IMR-90 (cell line): ENCODE measurements around the gene ADD1. TPM values are rescaled to one million over a fixed set of nuclear protein-coding genes. Genes with fewer than 3 reads are reported as not detected.

Source experiments
- ATAC-seq: fragments of 200-7000 bp; cut with Tn5 transposase; 2 replicates; pipeline ENCODE4 v1.9.1; 2020; ENCODE audit warnings: low read depth, mild to moderate bottlenecking, moderate library complexity
- BruUV-seq: library from RNA; stranded (reverse); fragments of 400-500 nt; replicated peaks from 2 replicates; lab custom pipeline; 2021; lab: Mats Ljungman, UMichigan
- CTCF ChIA-PET: fragments of 300-600 bp; formaldehyde crosslinking; extraction: SDS; loops from one replicate; lab custom pipeline; 2021; ENCODE audit warnings: antibody characterized with exemption; lab: Yijun Ruan, JAX
- POLR2A ChIA-PET: fragments of 300-600 bp; sonication (Branson Sonifier 250); formaldehyde crosslinking; loops from one replicate; lab custom pipeline; 2022; ENCODE audit warnings: antibody characterized with exemption; ENCODE audit not compliant: unreplicated experiment; lab: Charles Lee
- DNase-seq: peaks from one replicate; pipeline ENCODE4 v3.0.0; 2013
- H2AFZ ChIP-seq: replicated peaks from 2 replicates; pipeline ENCODE3; 2013; ENCODE audit warnings: low read length, mild to moderate bottlenecking; ENCODE audit not compliant: poor library complexity
- H2AK5ac ChIP-seq: 2 replicates; pipeline ENCODE4 v1.6.1; 2013; ENCODE audit warnings: low read depth, low read length, inconsistent platforms
- H2AK9ac ChIP-seq: replicated peaks from 2 replicates; pipeline ENCODE3; 2013; ENCODE audit warnings: mild to moderate bottlenecking, low read depth, low read length, moderate library complexity; ENCODE audit not compliant: poor library complexity
- H2BK120ac ChIP-seq: 2 replicates; pipeline ENCODE4 v1.6.1; 2013; ENCODE audit warnings: low read depth, low read length, inconsistent platforms
- H2BK15ac ChIP-seq: 3 replicates; pipeline ENCODE4 v1.6.1; 2013; ENCODE audit warnings: low read depth, low read length, inconsistent platforms
- H2BK20ac ChIP-seq: 2 replicates; pipeline ENCODE4 v1.6.1; 2013; ENCODE audit warnings: low read depth, mild to moderate bottlenecking, inconsistent platforms, low read length, moderate library complexity
- H2BK5ac ChIP-seq: 2 replicates; pipeline ENCODE4 v1.6.1; 2013; ENCODE audit warnings: mild to moderate bottlenecking, low read depth, low read length, inconsistent platforms; ENCODE audit not compliant: poor library complexity, severe bottlenecking
- H3K14ac ChIP-seq: replicated peaks from 2 replicates; pipeline ENCODE4 v1.6.1; 2013; ENCODE audit warnings: low read depth, low read length, inconsistent platforms
- H3K18ac ChIP-seq: 2 replicates; pipeline ENCODE4 v1.6.1; 2013; ENCODE audit warnings: low read depth, low read length, control low read depth
- H3K23ac ChIP-seq: 2 replicates; pipeline ENCODE4 v1.6.1; 2013; ENCODE audit warnings: low read depth, low read length, inconsistent platforms
- H3K27ac ChIP-seq: 2 replicates; pipeline ENCODE4 v1.5.1; 2013; ENCODE audit warnings: mild to moderate bottlenecking, control low read depth, low read length; ENCODE audit not compliant: insufficient read depth
- H3K27me3 ChIP-seq: 2 replicates; pipeline ENCODE4 v1.6.1; 2013; ENCODE audit warnings: low read length; ENCODE audit not compliant: control insufficient read depth, insufficient read depth
- H3K36me3 ChIP-seq: 2 replicates; pipeline ENCODE4 v1.6.1; 2013; ENCODE audit warnings: low read length, mixed read lengths; ENCODE audit not compliant: control insufficient read depth, insufficient read depth
- H3K4ac ChIP-seq: 2 replicates; pipeline ENCODE4 v1.6.1; 2013; ENCODE audit warnings: low read depth, low read length, inconsistent platforms
- H3K4me1 ChIP-seq: 2 replicates; pipeline ENCODE4 v1.6.1; 2013; ENCODE audit warnings: low read length, mixed read lengths; ENCODE audit not compliant: control insufficient read depth, insufficient read depth
- H3K4me2 ChIP-seq: 2 replicates; pipeline ENCODE4 v1.6.1; 2013; ENCODE audit warnings: low read depth, mild to moderate bottlenecking, control low read depth, low read length, moderate library complexity
- H3K4me3 ChIP-seq: 2 replicates; pipeline ENCODE4 v1.5.1; 2013; ENCODE audit warnings: low read depth, mild to moderate bottlenecking, control low read depth, low read length, moderate library complexity; ENCODE audit not compliant: insufficient read depth
- H3K56ac ChIP-seq: 2 replicates; pipeline ENCODE4 v1.6.1; 2013; ENCODE audit warnings: low read length, inconsistent platforms; ENCODE audit not compliant: insufficient read depth; ENCODE audit errors: extremely low read depth
- H3K79me1 ChIP-seq, 2 experiments: 2 replicates each; pipeline ENCODE4 v1.6.1; 2013; ENCODE audit warnings: low read length in 2 of 2, inconsistent platforms in 1 of 2, low read depth in 1 of 2
- H3K9ac ChIP-seq: 2 replicates; pipeline ENCODE4 v1.6.1; 2013; ENCODE audit warnings: low read depth, low read length, control low read depth
- H3K9me1 ChIP-seq: 2 replicates; pipeline ENCODE4 v1.6.1; 2013; ENCODE audit warnings: low read length, inconsistent platforms; ENCODE audit not compliant: insufficient read depth
- H3K9me3 ChIP-seq: 2 replicates; pipeline ENCODE4 v1.6.1; 2013; ENCODE audit warnings: low read length; ENCODE audit not compliant: control insufficient read depth, insufficient read depth
- H4K20me1 ChIP-seq: 2 replicates; pipeline ENCODE4 v1.6.1; 2013; ENCODE audit warnings: low read length, inconsistent platforms; ENCODE audit not compliant: insufficient read depth
- H4K5ac ChIP-seq: 2 replicates; pipeline ENCODE4 v1.6.1; 2013; ENCODE audit warnings: mild to moderate bottlenecking, low read depth, low read length, control low read depth
- H4K8ac ChIP-seq, 2 experiments: 2 replicates each; pipeline ENCODE4 v1.6.1; 2013; ENCODE audit warnings: low read depth in 2 of 2, low read length in 2 of 2, control low read depth in 1 of 2, inconsistent platforms in 1 of 2
- H4K91ac ChIP-seq: 2 replicates; pipeline ENCODE4 v1.6.1; 2013; ENCODE audit warnings: low read depth, low read length, inconsistent platforms; ENCODE audit not compliant: insufficient read depth
- BHLHE40 ChIP-seq: fragments of 150-350 bp; IDR thresholded peaks from 2 replicates; pipeline ENCODE4 v1.6.1; 2016; ENCODE audit warnings: mild to moderate bottlenecking, low read depth, low read length
- CEBPB ChIP-seq: IDR thresholded peaks from 2 replicates; pipeline ENCODE4 v1.6.1; 2012; ENCODE audit warnings: low read depth, low read length, improper control_type of control experiment
- CHD1 ChIP-seq: IDR thresholded peaks from 2 replicates; pipeline ENCODE4 v1.6.1; 2012; ENCODE audit warnings: low read depth, low read length, improper control_type of control experiment
- FOS ChIP-seq: fragments of 150-350 bp; IDR thresholded peaks from 2 replicates; pipeline ENCODE4 v1.6.1; 2016; ENCODE audit warnings: low read depth, low read length
- MAFK ChIP-seq: IDR thresholded peaks from 2 replicates; pipeline ENCODE4 v1.6.1; 2012; ENCODE audit warnings: low read depth, low read length, improper control_type of control experiment
- MAZ ChIP-seq: IDR thresholded peaks from 2 replicates; pipeline ENCODE4 v1.6.1; 2012; ENCODE audit warnings: low read depth, mild to moderate bottlenecking, low read length, improper control_type of control experiment, moderate library complexity, borderline replicate concordance
- MXI1 ChIP-seq: IDR thresholded peaks from 2 replicates; pipeline ENCODE4 v1.6.1; 2012; ENCODE audit warnings: low read depth, mild to moderate bottlenecking, low read length, moderate library complexity, borderline replicate concordance
- NFE2L2 ChIP-seq: fragments of 150-350 bp; IDR thresholded peaks from 2 replicates; pipeline ENCODE4 v1.6.1; 2016; ENCODE audit warnings: low read depth, mild to moderate bottlenecking, low read length
- POLR2A ChIP-seq: IDR thresholded peaks from 2 replicates; pipeline ENCODE4 v1.6.1; 2012; ENCODE audit warnings: mild to moderate bottlenecking, low read depth, low read length
- RAD21 ChIP-seq: IDR thresholded peaks from 2 replicates; pipeline ENCODE4 v1.6.1; 2012; ENCODE audit warnings: low read length, improper control_type of control experiment
- RFX5 ChIP-seq: IDR thresholded peaks from 2 replicates; pipeline ENCODE4 v1.8.0; 2012; ENCODE audit warnings: low read depth, mild to moderate bottlenecking, low read length, moderate library complexity
- SMC3 ChIP-seq: fragments of 150-350 bp; IDR thresholded peaks from 2 replicates; pipeline ENCODE4 v1.6.1; 2016; ENCODE audit warnings: low read depth, mild to moderate bottlenecking, antibody characterized with exemption, low read length, moderate library complexity
- WGBS, 2 experiments: methylation state at CpG; one replicate each; pipeline versions ENCODE4 v1.1.5 to v1.1.7; 2013; ENCODE audit warnings: missing lambda C conversion rate in 2 of 2; ENCODE audit not compliant: insufficient read length in 1 of 2; ENCODE audit errors: extremely low coverage in 2 of 2; 5-methylcytosine and 5-hydroxymethylcytosine counted together
- dilution Hi-C: fragments of 300-500 bp; cut with HindIII; formaldehyde crosslinking; loops from one replicate; pipeline ENCODE4 v1.14.3; 2018; ENCODE audit warnings: low sequenced_read_pairs; ENCODE audit not compliant: unreplicated experiment
- in situ Hi-C: fragments of 300-500 bp; cut with MboI; formaldehyde crosslinking; loops from 3 replicates; pipeline ENCODE4 v1.14.3; 2019; ENCODE audit warnings: low sequenced_read_pairs, inconsistent platforms, mixed read lengths
- intact Hi-C: fragments of 100-400 bp; cut with micrococcal nuclease; formaldehyde crosslinking; loops from 2 replicates; pipeline ENCODE4 v1.10.0; 2022
- polyA plus RNA-seq, 3 experiments: library from polyadenylated mRNA; depleted of rRNA; stranded (reverse); fragments of >200 nt; gene quantifications; 2 replicates each; pipeline ENCODE4 v1.2.3, GENCODE V29; 2012; ENCODE audit warnings: low replicate concordance in 1 of 3
- total RNA-seq: library from RNA; depleted of rRNA; stranded (reverse); fragments of >200 nt; gene quantifications from 2 replicates; pipeline ENCODE4 v1.2.3, GENCODE V29; 2012
- TF ChIP-seq, protein P1 (sequence below): conservative IDR thresholded peaks from 2 replicates; pipeline ENCODE4 v1.5.1; 2012; ENCODE audit warnings: mild to moderate bottlenecking, low read depth, low read length, improper control_type of control experiment
- TF ChIP-seq, protein P2 (sequence below): fragments of 150-350 bp; IDR thresholded peaks from 2 replicates; pipeline ENCODE4 v1.6.1; 2017; ENCODE audit warnings: mild to moderate bottlenecking, antibody characterized with exemption, low read length, low read depth
- TF ChIP-seq, protein P3 (sequence below): fragments of 150-350 bp; IDR thresholded peaks from 2 replicates; pipeline ENCODE4 v1.6.1; 2016; ENCODE audit warnings: low read depth, mild to moderate bottlenecking, low read length, moderate library complexity, borderline replicate concordance

Gene ADD1
- total and polyA plus RNA-seq, 2 of the 4 experiments (the other 2 are of a cell fraction) = 122 to 215 TPM

DNA sequence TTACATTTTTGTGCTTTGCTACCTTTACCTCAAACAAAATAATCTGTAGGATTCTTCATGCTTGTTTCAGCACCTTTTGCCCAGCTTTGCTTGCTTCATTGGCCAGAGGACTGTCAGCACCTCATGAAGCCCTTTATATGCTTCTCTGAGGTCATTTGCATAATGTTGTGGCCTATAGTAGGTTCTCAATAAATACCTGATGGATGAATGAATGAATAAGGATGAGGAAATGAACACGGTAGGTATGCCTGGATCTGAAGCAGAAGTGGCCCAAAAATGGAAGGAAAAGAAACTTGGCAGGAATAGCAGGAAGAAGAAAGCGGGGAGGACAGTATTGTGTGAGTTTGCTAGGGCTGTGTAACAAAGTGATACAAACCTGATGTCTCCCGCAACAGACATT lies 127.6 kb downstream of the ADD1 start:
- Histone ChIP-seq H3K14ac (no peak overlapping the region), H3K36me3 (no peaks in the 10 kb centered on the region), H4K91ac (no peak overlapping the region), H4K20me1 (no peaks in the 10 kb centered on the region), H2AK9ac (no peak overlapping the region), H3K27me3 (no peaks in the 10 kb centered on the region; the same call in none of the 2 replicates), H4K8ac (no peak overlapping the region), H3K23ac (no peak overlapping the region), H4K5ac (no peak overlapping the region), H3K79me1 (no peaks in the 10 kb centered on the region), H2BK120ac (no peak overlapping the region), H2BK20ac (no peak overlapping the region), H3K9ac (no peak overlapping the region), H3K9me3 (no peaks in the 10 kb centered on the region), H3K4me1 (no peaks in the 10 kb centered on the region), H2BK5ac (no peak overlapping the region), H3K27ac (no peak overlapping the region), H3K18ac (no peak overlapping the region), H3K4me3 (no peak overlapping the region), H3K9me1 (no peaks in the 10 kb centered on the region), H3K4me2 (no peak overlapping the region), H2AFZ (no peak overlapping the region), H3K4ac (no peak overlapping the region), H2AK5ac (no peak overlapping the region), H3K56ac (no peak overlapping the region), H2BK15ac (no peak overlapping the region)
- ATAC-seq (no peak), DNase-seq (no peak)
- intact Hi-C loops (no loop called here), dilution Hi-C loops (no loop called here), in situ Hi-C loops (no loop called here)
- ChIA-PET CTCF (no interaction called here), POLR2A (no interaction called here)
- no TSS peak for BruUV-seq
- 93% methylated on average over 3 of the region's 3 CpGs; no CpG with 5 or more reads in 1 of the 2 experiments for WGBS, 2 experiments
- TF ChIP-seq, protein P1, sequence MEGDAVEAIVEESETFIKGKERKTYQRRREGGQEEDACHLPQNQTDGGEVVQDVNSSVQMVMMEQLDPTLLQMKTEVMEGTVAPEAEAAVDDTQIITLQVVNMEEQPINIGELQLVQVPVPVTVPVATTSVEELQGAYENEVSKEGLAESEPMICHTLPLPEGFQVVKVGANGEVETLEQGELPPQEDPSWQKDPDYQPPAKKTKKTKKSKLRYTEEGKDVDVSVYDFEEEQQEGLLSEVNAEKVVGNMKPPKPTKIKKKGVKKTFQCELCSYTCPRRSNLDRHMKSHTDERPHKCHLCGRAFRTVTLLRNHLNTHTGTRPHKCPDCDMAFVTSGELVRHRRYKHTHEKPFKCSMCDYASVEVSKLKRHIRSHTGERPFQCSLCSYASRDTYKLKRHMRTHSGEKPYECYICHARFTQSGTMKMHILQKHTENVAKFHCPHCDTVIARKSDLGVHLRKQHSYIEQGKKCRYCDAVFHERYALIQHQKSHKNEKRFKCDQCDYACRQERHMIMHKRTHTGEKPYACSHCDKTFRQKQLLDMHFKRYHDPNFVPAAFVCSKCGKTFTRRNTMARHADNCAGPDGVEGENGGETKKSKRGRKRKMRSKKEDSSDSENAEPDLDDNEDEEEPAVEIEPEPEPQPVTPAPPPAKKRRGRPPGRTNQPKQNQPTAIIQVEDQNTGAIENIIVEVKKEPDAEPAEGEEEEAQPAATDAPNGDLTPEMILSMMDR = no peak
- TF ChIP-seq MAFK (no peak), MXI1 (no peak), RAD21 (no peak), SMC3 (no peak), MAZ (no peak), CEBPB (no peak), BHLHE40 (no peak), NFE2L2 (no peak), FOS (no peak), POLR2A (no peak), CHD1 (no peak), RFX5 (no peak)
- TF ChIP-seq, protein P2, sequence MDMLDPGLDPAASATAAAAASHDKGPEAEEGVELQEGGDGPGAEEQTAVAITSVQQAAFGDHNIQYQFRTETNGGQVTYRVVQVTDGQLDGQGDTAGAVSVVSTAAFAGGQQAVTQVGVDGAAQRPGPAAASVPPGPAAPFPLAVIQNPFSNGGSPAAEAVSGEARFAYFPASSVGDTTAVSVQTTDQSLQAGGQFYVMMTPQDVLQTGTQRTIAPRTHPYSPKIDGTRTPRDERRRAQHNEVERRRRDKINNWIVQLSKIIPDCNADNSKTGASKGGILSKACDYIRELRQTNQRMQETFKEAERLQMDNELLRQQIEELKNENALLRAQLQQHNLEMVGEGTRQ = no peak
- TF ChIP-seq, protein P3, sequence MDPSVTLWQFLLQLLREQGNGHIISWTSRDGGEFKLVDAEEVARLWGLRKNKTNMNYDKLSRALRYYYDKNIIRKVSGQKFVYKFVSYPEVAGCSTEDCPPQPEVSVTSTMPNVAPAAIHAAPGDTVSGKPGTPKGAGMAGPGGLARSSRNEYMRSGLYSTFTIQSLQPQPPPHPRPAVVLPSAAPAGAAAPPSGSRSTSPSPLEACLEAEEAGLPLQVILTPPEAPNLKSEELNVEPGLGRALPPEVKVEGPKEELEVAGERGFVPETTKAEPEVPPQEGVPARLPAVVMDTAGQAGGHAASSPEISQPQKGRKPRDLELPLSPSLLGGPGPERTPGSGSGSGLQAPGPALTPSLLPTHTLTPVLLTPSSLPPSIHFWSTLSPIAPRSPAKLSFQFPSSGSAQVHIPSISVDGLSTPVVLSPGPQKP = no peak
